Measurements from ENCODE around the gene RNASE1.

DNA sequence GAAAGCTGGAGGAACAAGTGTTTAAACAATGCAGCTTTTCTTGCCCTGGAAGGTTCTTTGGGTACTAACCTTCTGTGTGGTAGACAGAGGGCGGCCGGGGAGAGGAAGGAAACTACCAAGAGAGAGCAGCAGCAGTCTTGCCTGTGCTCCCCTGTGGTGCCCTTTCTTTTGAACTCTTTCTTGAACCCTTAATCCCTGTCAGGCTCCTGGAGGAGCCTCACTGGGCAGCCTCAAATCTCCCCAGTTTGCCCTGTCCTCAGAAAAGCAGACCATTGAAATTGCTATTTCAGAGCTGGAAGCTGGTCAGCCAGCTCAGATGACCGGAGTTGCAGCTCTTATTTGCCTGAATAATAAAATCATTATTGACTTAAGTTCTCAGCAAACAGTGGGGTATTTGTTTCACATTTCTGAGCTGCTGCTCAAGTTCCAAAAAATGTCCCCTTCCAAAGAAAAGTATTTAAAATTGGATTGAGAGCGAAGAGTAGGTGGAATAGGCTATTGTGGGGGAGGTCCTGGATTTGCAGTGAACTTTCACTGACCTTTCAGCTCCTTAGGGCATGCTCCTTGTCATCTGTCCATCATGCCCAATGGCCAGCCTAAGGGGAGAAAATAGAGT is 46.4 kb upstream of the RNASE1 start:
- TF ChIP-seq, protein P1, sequence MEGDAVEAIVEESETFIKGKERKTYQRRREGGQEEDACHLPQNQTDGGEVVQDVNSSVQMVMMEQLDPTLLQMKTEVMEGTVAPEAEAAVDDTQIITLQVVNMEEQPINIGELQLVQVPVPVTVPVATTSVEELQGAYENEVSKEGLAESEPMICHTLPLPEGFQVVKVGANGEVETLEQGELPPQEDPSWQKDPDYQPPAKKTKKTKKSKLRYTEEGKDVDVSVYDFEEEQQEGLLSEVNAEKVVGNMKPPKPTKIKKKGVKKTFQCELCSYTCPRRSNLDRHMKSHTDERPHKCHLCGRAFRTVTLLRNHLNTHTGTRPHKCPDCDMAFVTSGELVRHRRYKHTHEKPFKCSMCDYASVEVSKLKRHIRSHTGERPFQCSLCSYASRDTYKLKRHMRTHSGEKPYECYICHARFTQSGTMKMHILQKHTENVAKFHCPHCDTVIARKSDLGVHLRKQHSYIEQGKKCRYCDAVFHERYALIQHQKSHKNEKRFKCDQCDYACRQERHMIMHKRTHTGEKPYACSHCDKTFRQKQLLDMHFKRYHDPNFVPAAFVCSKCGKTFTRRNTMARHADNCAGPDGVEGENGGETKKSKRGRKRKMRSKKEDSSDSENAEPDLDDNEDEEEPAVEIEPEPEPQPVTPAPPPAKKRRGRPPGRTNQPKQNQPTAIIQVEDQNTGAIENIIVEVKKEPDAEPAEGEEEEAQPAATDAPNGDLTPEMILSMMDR (IDR thresholded peaks at IDR 0.05): no peak
- no peak for TF ChIP-seq POLR2A (IDR thresholded peaks at IDR 0.05)
